SU-DHL-6 (cell line): ENCODE results near the gene SRGAP2B.
"Not testable (repeated sequence)": the region's sequence is repeated elsewhere in the genome, so short reads cannot be mapped to it uniquely, and the experiment has no call there.

Experiments
- EZH2phosphoT487 ChIP-seq: fragments of 200-600 bp; sonication (generic), shearing (Covaris generic); conservative IDR thresholded peaks from 2 replicates; pipeline ENCODE4 v1.6.1; 2018; ENCODE audit warnings: mild to moderate bottlenecking, antibody characterized with exemption, low read length, moderate library complexity, mixed read lengths
- TF ChIP-seq, protein P1 (sequence below): fragments of 200-600 bp; sonication (generic); IDR thresholded peaks from one replicate; pipeline ENCODE4 v1.5.1; 2017; ENCODE audit warnings: antibody characterized with exemption, mild to moderate bottlenecking, low read length, moderate library complexity; ENCODE audit not compliant: insufficient read depth, poor library complexity, severe bottlenecking

DNA sequence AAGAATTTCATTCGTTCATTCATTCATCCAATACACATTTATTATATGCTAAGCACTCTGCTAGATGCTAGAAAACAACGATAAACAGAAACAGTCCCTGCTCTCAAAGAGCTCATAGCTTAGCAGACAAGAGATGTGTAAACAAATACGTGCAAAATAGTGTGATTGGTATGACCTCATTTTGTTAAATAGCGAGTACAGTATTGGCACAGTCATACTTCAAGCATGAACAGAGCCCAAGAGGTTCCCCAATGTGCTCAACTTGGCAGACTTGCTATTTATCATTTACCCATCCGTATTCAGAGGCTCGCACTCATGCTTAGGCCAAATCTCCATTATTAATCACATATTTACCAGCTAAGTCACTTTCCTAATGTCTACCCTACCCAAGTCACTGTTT lies 23.6 kb downstream of the SRGAP2B start:
- TF ChIP-seq, protein P1, sequence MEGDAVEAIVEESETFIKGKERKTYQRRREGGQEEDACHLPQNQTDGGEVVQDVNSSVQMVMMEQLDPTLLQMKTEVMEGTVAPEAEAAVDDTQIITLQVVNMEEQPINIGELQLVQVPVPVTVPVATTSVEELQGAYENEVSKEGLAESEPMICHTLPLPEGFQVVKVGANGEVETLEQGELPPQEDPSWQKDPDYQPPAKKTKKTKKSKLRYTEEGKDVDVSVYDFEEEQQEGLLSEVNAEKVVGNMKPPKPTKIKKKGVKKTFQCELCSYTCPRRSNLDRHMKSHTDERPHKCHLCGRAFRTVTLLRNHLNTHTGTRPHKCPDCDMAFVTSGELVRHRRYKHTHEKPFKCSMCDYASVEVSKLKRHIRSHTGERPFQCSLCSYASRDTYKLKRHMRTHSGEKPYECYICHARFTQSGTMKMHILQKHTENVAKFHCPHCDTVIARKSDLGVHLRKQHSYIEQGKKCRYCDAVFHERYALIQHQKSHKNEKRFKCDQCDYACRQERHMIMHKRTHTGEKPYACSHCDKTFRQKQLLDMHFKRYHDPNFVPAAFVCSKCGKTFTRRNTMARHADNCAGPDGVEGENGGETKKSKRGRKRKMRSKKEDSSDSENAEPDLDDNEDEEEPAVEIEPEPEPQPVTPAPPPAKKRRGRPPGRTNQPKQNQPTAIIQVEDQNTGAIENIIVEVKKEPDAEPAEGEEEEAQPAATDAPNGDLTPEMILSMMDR = not testable (repeated sequence)
- not testable (repeated sequence) for TF ChIP-seq EZH2phosphoT487
